ENCODE measurements around the gene NCAM1. TPM values are rescaled to one million over a fixed set of nuclear protein-coding genes. Genes with fewer than 3 reads are reported as not detected.

NCAM1 gene
- total RNA-seq, 1 experiment from 2014 or later: 0.22 TPM

GRCh38 chr11:113147249-113147648, 186.0 kb downstream of the NCAM1 start:
- Histone ChIP-seq H3K9me2 (ENCODE audit: insufficient read depth) (no peaks in the 10 kb centered on the region), H3K4me3 (replicated peaks in 1 of 2; ENCODE audit: low read depth in 1 of 2, low read length in 2 of 2) (no peak overlapping the region), H3K27ac (ENCODE audit: low read depth, low read length) (no peak overlapping the region), H4K20me1 (ENCODE audit: insufficient read depth) (no peaks in the 10 kb centered on the region), H3K9ac (ENCODE audit: low read length) (no peak overlapping the region), H3K4me2 (ENCODE audit: low read length) (no peak overlapping the region), H3K4me1 (ENCODE audit: control insufficient read depth in 1 of 2, insufficient read depth in 2 of 2, low read length in 2 of 2) (no peaks in the 10 kb centered on the region), H3K9me3 (ENCODE audit: control insufficient read depth in 1 of 2, insufficient read depth in 1 of 2, low read depth in 1 of 2, low read length in 2 of 2) (no peaks in the 10 kb centered on the region), H3K36me3 (ENCODE audit: control insufficient read depth in 1 of 2, insufficient read depth in 2 of 2, low read length in 2 of 2) (no peaks in the 10 kb centered on the region), H3K27me3 (ENCODE audit: insufficient read depth, low read length) (peaks cover 59% of the 10 kb centered on the region), H2AFZ (ENCODE audit: low read depth, low read length, poor library complexity, severe bottlenecking) (no peak overlapping the region), H3K79me2 (ENCODE audit: insufficient read depth, low read length) (no peaks in the 10 kb centered on the region)
- no peak for DNase-seq (ENCODE audit: low read depth, low spot score)
- RAD21 ChIA-PET (ENCODE audit: low non-redundant PET in 1 of 2, low total read pairs in 2 of 2, uncharacterized antibody in 2 of 2, unreplicated experiment in 2 of 2): no interaction called here
- intact Hi-C loops (cut with micrococcal nuclease): no loop called here
- BruUV-seq (replicated peaks): no TSS peak
- CTCF ChIA-PET: no interaction called here
- TF ChIP-seq ZFX (IDR thresholded peaks at IDR 0.05): no peak
- TF ChIP-seq SIN3A (IDR thresholded peaks at IDR 0.05; ENCODE audit: low read depth): no peak
- no peak for TF ChIP-seq ZNF274 (IDR thresholded peaks at IDR 0.05; ENCODE audit: low read depth, low read length)
- no peak for TF ChIP-seq YY1 (IDR thresholded peaks at IDR 0.05; ENCODE audit: extremely low read depth, insufficient replicate concordance, low read depth, low read length)
- no peak for TF ChIP-seq POLR2AphosphoS5 (IDR thresholded peaks at IDR 0.05; ENCODE audit: low read depth, low read length)
- no peak for TF ChIP-seq ZBTB33 (IDR thresholded peaks at IDR 0.05; ENCODE audit: extremely low read depth, insufficient replicate concordance, low read length)
- TF ChIP-seq SP1 (IDR thresholded peaks at IDR 0.05; ENCODE audit: low read depth): no peak
- TF ChIP-seq POLR2A (IDR thresholded peaks at IDR 0.05; ENCODE audit: borderline replicate concordance, extremely low read depth, insufficient read depth, insufficient read length): no peak
- TF ChIP-seq MAX (IDR thresholded peaks at IDR 0.05): no peak
- TF ChIP-seq EZH2phosphoT487 (IDR thresholded peaks at IDR 0.05; ENCODE audit: borderline replicate concordance): no peak
- POLR2A ChIA-PET: no interaction called here
- ATAC-seq: no peak
